KOPT-K1 (cell line): ENCODE measurements around the gene PRDM1.
"Not testable (repeated sequence)": the region's sequence is repeated elsewhere in the genome, so short reads cannot be mapped to it uniquely, and the experiment has no call there.

Source experiments
- H3K27ac ChIP-seq: fragments of 200-600 bp; sonication (generic); 2 replicates; pipeline ENCODE4 v1.5.1; 2016; ENCODE audit warnings: antibody characterized with exemption, mild to moderate bottlenecking, low read depth, low read length; ENCODE audit not compliant: poor library complexity, severe bottlenecking
- H3K36me3 ChIP-seq: fragments of 200-600 bp; sonication (generic); 2 replicates; pipeline ENCODE4 v1.5.1; 2017; ENCODE audit warnings: antibody characterized with exemption, mild to moderate bottlenecking, low read length, moderate library complexity; ENCODE audit not compliant: insufficient read depth
- H3K9me3 ChIP-seq: fragments of 200-600 bp; sonication (generic); 2 replicates; pipeline ENCODE4 v1.5.1; 2017; ENCODE audit warnings: antibody characterized with exemption, low read length, mild to moderate bottlenecking; ENCODE audit not compliant: insufficient read depth, poor library complexity, severe bottlenecking

Gene PRDM1

DNA sequence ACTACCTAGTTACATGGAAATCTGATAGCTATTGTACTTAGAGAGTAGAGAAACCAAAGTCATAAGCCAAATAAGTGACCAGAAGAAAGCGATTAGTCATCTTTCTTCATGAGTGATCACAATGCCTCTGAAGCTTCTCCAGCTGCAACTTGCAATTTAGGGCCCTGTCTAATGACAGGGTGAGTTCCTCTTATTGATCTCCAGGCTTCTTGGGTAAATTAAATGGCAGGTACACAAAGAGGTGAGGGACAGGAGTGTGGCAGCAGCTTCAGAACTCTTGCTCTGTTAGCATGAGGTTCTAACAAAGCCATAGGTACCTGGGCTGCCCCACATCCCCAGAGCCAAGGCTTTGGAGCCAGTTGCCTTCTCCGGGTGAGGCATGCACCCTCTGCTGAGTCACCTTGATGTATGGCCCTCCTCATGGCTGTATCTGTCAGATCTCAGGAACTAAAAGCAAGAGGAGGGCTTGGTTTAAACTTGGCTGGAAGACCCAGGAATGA, 60.8 kb downstream of the PRDM1 start:
- Histone ChIP-seq H3K27ac (no peak overlapping the region), H3K9me3 (no peaks in the 10 kb centered on the region), H3K36me3 (no peaks in the 10 kb centered on the region)

DNA sequence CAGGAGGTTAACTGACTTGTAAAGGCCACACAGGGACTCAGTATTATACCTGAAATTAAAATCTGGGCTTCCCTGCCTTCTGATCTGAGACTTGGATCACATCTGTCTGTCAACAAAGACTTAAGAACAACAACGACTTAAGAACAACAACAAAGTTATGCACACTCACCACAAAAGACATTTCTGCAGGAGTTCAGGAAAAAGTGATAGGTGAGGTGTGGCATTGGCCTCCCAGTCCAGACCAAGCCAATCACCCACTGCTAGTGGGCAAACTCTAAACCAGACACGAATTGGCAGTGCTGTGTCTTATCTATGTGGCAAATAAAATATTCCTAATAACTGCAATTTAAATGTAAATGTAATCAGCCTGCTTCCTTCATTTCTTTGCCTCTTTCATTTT, 61.3 kb downstream of the PRDM1 start:
- no peaks in the 10 kb centered on the region for H3K36me3 ChIP-seq
- no peaks in the 10 kb centered on the region for H3K9me3 ChIP-seq
- no peak overlapping the region for H3K27ac ChIP-seq

DNA sequence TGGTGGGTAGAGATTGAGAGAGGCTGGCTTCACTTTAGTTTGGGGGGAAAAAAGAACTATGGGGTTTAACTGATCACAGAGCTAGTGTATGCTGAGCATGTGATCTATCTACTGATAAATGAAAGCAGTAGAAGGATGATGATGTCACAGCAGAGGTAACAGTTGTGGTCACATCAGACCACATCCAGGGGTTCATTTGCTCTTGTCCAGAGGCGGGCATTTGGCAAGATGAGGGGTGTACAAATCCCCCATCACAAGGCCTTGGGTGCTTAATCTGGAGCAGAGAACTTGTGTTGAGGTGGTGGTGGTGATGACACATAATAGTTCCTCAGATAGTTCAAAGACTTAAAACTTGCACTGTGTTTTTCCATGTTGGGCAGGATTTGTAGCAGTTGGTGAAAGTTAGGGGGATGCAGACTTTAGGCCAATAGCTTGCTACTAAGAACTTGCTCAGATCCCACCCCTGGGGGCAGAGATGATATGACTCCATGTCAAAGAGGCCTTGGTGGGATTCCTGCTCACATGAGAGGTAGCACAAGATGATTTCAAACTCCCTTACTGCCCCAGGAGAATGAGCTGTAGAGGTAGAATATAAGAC, 63.4 kb downstream of the PRDM1 start:
- peak overlapping the region; percentile 48 for H3K27ac ChIP-seq

DNA sequence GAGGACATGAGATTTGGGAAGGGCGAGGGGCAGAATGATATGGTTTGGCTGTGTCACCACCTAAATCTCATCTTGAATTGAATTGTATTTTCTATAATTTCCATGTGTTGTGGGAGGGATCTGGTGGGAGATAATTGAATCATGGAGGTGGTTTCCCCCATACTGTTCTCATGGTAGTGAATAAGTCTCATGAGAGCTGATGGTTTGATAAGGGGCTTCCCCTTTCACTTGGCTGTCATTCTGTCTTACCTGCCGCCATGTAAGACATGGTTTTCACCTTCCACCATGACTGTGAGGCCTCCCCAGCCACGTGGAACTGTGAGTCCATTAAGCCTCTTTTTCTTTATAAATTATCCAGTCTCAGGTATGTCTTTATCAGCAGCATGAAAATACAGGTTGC, 66.3 kb downstream of the PRDM1 start:
- H3K27ac ChIP-seq, H3K36me3 ChIP-seq, H3K9me3 ChIP-seq: not testable (repeated sequence)

More for the DNA sequence above, 63.4 kb downstream of the PRDM1 start:
- Histone ChIP-seq H3K9me3 (no peaks in the 10 kb centered on the region), H3K36me3 (no peaks in the 10 kb centered on the region)

DNA sequence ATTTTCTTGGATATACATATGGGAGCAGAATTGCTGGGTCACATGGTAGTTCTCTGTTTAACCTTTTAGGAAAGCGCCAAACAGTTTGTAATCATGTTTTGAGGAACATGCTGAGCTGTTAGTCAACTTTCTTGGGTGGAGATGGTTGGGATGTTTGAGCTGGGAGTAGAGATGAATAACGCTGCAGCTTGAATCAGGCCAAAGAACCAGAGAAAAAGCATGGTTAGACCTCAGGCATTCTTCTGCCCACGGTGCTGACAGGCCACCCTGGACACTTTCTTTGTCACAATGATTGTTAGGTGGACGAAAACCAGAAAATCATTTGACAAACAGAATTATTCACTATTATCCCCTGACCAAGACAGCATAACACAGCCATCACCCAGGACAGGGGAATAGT, 66.8 kb downstream of the PRDM1 start:
- no peak overlapping the region for H3K27ac ChIP-seq
- H3K9me3 ChIP-seq = no peaks in the 10 kb centered on the region
- no peaks in the 10 kb centered on the region for H3K36me3 ChIP-seq

DNA sequence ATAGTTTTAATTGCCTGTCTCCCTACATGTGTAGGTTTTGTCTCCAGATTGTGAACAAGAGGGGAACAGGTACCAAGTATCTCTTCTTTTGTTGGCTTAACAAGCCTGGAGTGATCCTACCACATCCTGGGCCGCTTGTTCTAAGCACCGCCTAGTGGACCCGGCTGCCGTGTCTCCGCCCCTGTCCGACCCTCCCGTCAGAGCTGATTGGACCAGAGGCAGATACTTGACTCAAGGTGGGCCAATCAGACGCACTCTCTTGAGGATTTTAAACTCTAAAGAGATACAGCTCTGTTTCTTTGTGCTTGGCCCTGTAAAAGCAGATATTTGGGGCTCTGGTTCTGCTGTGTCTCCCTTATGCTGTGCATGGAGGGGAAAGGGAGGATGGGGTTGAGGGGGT, 68.2 kb downstream of the PRDM1 start:
- H3K9me3 ChIP-seq = no peaks in the 10 kb centered on the region
- no peaks in the 10 kb centered on the region for H3K36me3 ChIP-seq
- H3K27ac ChIP-seq = no peak overlapping the region

DNA sequence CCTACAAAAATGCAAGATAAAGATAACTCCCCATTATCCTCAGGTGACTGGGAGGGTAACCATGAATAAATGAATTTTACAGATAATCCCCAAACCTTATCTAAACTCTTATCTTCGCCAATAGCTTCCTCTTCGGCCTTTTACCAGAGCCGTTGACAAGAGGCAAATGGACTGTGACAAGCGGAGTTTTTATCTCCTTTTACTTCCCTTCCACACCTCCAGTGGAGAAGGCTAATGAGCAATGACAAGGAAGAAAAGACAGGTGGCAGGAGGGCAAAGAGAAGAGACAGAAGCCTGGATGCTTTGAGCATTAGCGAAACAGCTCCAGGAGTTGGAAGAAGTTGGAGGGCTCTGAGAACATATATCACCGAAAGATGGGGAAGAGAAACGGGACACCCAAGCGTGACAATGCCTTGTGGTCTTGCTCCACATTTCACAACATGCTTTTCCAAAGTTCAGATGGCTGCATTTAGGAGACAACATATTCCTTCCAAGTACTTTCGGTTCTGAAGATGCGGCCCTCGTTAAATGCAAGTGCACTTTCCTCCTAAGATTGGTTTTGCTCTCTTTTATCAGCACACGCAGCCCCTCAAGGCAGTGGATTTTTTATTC, 69.2 kb downstream of the PRDM1 start:
- no peaks in the 10 kb centered on the region for H3K9me3 ChIP-seq
- H3K36me3 ChIP-seq = no peaks in the 10 kb centered on the region
- H3K27ac ChIP-seq = no peak overlapping the region

DNA sequence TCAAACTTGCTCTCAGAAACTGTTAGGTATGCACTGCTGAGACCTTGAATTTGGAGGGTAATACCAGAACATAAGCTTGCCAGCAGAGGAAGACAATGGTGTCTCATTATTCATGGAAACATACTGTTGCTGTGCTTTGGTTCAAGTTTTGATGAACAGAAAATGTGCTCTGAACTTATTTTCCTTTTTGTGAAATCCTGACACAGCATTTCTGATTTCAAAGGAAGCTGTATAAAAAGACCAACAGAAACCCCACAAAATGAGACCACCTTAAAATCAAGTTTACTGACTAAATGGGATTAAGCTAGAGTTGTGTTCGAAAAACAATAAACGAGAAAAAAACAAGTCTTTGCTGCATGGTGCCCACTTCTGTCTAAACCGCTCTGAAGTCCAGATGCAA, 70.3 kb downstream of the PRDM1 start:
- no peaks in the 10 kb centered on the region for H3K36me3 ChIP-seq
- H3K9me3 ChIP-seq = no peaks in the 10 kb centered on the region
- H3K27ac ChIP-seq = no peak overlapping the region

DNA sequence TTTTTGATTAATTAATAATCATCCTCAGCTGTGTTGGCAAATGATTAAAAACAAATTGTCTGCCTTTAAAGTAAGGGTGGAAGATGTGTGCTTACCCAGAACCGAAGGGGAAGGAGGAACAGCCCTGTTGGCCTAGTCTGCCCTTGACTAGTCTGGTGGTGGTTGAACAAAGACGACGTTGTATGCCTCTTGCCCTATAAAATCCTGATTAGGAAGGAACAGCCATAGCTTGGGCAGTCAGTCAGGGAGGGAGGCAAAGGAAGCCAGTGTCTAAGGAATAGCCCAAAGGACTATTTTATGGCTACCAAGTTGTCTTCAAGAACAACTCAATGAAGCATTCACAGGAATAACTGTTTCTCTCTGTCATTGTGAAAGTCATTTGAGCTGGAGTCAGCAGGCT, 70.7 kb downstream of the PRDM1 start:
- Histone ChIP-seq H3K9me3 (no peaks in the 10 kb centered on the region), H3K36me3 (no peaks in the 10 kb centered on the region), H3K27ac (no peak overlapping the region)

DNA sequence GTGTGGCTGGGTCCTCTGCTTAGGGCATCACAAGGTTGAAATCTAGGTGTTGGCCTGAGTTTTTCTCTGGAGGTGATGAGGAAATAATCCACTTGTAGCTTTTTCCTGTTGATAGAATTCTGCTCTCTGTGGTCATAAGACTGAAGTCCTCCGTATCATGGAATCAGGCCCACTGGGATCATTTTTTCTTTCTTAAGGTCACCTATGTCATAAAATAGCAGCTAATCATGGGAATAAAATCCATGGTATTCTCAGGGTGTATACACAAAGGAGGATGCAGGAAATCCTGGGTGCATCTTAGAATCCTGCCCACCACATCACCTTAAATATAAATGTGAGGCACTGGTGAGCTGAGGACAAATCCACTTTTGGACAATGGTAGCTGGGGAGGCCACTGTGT, 72.7 kb downstream of the PRDM1 start:
- Histone ChIP-seq H3K9me3 (no peaks in the 10 kb centered on the region), H3K27ac (no peak overlapping the region), H3K36me3 (no peaks in the 10 kb centered on the region)
